ENCODE measurements around the gene CZIB.
A peak's percentile ranks its signal among the peaks of the same experiment; 100 is the strongest.

The CZIB gene

GRCh38 chr1:53220171-53220961, at the start of gene CZIB:
Gene CZIB, minus strand, starts transcription at chr1:53220634. Its CDS starts 59 bp downstream, at chr1:53220575.
- peak; percentile 96 to 98 for DNase-seq (ENCODE audit: low read depth in 2 of 2)

DNA sequence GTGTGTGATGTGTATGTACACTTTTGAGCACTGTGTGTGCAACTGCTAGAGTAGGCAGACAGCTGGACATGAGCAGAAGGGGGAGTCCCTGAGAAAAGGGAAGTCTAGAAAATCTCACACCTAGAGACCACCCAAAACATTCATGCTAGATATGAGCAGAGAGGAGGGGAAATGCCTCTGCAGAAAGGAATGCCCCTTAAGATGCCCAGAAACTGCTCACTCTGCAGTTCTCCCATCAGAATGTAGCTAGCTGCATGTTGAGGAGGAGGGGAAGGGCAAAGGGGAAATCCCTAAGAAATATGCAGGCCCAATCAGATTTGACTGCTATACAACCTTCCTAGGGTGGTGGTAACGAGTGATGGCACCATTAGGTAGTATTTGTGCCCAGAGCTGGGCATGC, 49.7 kb upstream of the CZIB start:
- no peak for DNase-seq (ENCODE audit: low read depth in 2 of 2)

DNA sequence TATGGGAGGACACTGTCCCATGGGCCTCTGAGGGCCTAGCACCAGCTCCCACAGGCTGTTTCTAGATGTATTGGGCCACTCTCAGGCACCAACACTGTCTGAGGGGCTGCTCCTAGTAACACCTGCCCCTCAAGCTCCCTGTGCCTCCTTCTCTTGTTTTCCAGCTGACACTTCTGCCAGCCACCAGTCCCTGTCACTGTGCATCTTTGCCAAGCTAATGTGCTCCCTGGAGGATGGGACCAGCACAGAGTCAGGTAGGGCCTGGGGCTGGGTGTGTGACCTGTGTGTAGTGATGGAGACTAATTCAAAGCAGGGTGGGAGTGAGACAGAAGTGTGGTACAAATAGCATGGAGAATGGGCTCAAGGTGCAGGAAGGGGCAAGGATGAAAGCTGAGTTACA, 47.3 kb upstream of the CZIB start:
- no peak for DNase-seq (ENCODE audit: low read depth in 2 of 2)

- no peak for DNase-seq (ENCODE audit: low read depth in 2 of 2)
Measured at GRCh38 chr1:53266038-53266437, 45.6 kb upstream of the CZIB start.

- DNase-seq (ENCODE audit: low read depth in 2 of 2), result no peak
Measured at GRCh38 chr1:53265581-53265980, 45.1 kb upstream of the CZIB start.

DNA sequence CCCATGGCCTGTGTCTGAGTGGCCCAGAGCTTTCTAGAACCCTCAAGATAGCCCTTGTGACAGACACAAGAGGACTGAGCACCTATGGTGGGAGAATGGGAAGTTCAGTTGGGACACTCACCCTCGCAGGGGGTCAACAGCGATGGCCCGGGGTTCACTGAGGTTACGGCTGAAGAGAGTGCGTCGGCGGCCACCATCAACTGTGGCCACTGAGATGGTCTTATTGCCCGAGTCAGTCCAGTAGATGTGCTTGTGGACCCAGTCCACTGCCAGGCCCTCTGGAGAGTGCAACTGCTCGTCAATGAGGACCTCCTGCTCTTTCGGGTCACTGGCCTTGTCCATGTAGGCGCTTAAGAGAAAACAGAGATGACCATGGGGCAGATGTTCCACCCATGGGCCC, 43.6 kb upstream of the CZIB start:
- DNase-seq (ENCODE audit: low read depth in 2 of 2), result no peak

DNA sequence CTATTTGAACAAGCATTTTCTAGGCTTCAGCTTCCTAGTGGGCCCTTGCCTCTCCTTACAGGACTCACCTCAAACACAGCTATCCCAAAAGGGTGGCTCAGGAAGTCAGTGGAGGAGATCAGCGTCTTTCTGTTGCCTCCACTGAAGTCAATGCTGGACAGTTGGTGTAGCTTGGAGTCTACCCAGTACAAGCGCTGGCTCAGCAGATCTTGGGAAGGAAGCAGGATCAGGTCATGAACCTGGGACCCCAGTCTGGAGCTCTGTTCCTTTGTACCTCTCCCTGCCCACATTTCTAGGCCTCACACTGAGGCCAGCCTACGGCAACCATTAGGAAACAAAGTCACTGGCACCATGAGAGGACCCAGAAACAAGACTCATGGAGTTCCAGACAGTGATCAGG, 41.6 kb upstream of the CZIB start:
- DNase-seq (ENCODE audit: low read depth in 2 of 2), result no peak

DNA sequence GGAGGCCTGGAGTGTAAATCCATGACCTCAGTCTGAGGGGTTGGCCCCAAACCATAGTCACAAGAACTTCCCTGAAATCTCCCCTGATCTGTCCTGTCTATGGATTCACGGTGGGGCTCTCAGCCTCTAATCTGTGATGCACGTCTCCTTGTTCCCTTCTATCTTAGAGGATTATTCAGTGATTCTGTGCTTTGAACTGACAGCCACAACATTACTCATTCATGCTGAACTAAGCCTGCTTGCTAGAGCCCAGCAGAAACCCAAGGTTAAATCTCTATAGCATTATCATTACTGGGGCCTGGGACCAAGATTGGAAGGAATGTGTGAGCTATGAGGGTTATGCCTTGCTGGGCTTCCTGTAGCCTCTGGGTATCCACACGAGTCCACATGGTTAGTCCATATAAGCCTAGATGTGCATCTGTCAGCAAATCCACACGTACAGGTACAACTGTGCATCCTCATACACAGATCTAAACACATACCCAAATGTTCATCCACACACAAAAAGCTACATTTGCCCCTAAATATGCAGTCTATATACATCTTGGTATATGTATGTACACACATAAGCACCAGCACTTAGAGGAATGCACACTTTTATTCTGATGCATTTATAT, 40.3 kb upstream of the CZIB start:
- DNase-seq (ENCODE audit: low read depth in 2 of 2), result no peak

DNA sequence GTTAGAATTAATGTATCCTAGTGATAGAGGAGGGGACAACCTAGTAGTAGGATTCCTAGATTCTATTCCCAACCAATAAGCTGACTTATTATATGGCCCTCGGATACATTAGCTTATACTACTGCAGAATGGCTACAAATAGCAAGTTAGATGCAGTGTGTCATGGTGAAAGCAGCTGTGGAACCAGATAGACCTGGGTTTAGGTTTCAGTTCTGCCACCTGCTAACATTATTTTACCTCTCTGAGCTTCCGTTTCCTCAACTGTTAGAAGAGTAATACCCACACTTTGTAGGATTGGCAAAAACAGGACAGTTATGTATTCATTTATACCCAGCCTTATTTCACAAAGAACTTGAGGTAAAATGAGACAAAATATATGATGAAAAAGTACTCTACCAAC, 39.5 kb upstream of the CZIB start:
- no peak for DNase-seq (ENCODE audit: low read depth in 2 of 2)

GRCh38 chr1:53258216-53258615, 37.8 kb upstream of the CZIB start:
- DNase-seq (ENCODE audit: low read depth in 2 of 2), result no peak

- DNase-seq (ENCODE audit: low read depth in 2 of 2), result no peak
Measured at GRCh38 chr1:53257454-53258081, 37.1 kb upstream of the CZIB start.

GRCh38 chr1:53256511-53257453, 36.3 kb upstream of the CZIB start:
- no peak for DNase-seq (ENCODE audit: low read depth in 2 of 2)

DNA sequence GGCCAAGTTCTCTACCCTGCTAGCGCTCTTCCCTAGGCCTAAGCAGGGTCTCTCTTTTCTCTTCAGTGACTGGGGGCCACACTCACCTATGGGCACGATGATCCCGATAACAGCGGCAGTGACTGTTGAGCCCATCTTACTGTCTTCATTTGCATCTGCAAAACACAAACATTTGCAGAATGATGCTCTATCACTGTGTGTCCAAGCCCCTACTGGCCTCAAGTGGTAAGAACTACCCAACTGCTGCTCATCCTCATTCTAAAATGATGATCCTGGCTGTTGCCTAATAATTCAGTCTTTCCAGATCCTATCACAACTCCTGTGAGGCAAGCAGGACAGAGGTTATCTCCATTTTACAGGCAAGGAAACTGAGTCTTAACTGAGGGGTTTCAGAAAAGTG, 34.6 kb upstream of the CZIB start:
- no peak for DNase-seq (ENCODE audit: low read depth in 2 of 2)

- no peak for DNase-seq (ENCODE audit: low read depth in 2 of 2)
Measured at GRCh38 chr1:53254011-53254640, 33.7 kb upstream of the CZIB start.

DNA sequence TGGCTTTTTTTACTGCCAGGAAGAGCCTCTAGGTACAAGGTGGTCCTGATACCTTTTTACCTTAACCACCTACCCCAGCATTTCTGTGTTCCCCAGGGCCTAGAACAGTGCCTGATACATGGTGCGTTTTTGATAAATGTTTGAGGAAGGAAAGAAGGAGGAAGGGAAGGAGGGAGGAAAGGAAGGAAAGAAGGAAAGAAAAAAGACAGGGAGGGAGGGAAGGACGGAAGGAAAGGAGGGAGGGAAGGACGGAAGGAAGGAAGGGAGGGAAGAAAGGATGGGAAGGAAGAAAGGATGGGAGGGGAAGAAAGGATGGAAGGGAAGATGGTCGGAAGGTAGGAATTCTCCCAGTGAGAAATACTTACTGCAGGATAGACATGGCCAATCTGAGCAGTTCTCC, 29.9 kb upstream of the CZIB start:
- no peak for DNase-seq (ENCODE audit: low read depth in 2 of 2)

DNA sequence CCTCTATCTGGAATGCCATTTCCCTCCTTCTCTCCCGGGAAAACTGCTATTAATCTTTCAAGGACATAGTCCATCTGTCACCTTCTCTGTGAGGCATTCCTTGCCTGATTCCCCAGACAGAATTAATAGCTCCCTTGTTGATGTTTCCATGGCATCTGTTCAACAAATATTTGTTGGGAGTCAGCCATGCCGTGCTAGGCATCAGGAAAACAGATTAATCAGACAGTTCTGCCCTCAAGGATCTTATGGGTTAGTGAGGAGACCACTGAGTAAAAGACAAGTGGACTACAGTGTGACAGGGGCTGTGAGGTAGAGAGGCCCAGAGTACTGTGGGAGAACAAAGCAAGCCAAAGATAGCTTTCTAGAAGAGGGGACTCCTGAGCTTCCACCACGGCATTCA, 29.3 kb upstream of the CZIB start:
- no peak for DNase-seq (ENCODE audit: low read depth in 2 of 2)

DNA sequence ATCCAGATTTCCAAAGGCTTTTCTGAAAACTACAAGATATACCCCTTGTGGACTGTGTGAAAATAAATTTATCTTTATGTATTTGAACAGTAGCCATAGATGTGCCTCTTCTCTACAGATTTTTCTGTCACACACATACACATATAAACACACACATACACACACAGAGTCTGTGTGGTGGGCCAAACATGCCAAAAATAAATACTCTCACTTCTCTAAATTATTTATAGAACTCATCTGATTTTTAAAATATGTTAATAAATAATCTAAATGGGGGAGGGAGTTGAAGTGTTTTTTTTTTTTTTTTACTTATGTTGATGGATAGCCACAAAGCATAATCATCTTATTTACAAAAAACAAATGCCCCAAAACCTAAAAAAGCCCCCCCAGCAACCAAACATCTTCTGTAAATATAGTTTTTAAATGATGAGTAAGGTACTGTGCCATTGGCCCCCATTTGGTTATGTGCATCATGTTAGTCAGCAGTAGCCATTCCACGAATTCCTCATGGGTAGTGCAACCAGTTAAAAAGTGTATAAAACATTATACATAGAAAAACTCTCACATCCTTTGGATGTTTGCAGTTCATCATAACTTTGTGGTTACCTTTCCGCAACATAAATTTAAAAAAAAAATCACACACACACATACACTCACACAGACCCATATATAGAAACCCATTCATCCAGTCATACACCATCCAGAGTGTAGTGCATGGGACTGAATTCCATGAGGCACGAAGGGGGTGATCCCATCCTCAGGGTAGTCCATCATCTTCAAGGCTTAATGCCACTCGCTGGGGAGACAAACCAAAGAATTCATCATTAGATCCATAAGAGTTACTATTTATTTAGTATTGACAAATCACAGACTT, 26.1 kb upstream of the CZIB start:
- DNase-seq (ENCODE audit: low read depth in 2 of 2), result no peak

- no peak for DNase-seq (ENCODE audit: low read depth in 2 of 2)
Measured at GRCh38 chr1:53244141-53244540, 23.7 kb upstream of the CZIB start.

DNA sequence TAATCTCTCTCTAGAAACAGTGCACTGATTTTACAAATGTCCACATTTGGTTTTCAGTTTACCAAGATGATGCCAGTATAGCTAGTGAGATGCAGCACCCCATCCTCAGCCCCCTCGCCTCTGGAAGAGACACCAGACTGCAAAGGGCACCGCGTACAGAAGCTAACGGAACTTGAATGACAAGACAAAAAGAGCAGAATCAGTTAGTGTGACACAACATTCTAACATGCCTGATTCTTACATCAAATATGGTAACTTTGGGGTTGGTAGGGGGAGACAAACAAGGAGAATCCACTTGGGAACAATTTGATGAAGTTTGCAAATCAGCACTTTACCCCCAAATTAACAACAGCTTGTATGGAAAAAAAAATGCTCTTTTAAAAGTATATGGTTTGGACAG, 21.9 kb upstream of the CZIB start:
- no peak for DNase-seq (ENCODE audit: low read depth in 2 of 2)

GRCh38 chr1:53241828-53242227, 21.4 kb upstream of the CZIB start:
- no peak for DNase-seq (ENCODE audit: low read depth in 2 of 2)

Measured in stimulated activated CD8-positive, alpha-beta memory T cell treated with anti-CD3 and anti-CD28 coated beads, Interleukin-2, amount 100 ng/mL, for 48 hours (primary cell).